K562 (cell line): ENCODE data around the gene PPFIA1. TPM values are rescaled to one million over a fixed set of nuclear protein-coding genes. Genes with fewer than 3 reads are reported as not detected.

Experiments used
- ATAC-seq: fragments of 200-7000 bp; cut with Tn5 transposase; 3 replicates; pipeline ENCODE4 v1.9.1; 2020; ENCODE audit warnings: moderate library complexity
- BruUV-seq: library from RNA; stranded (reverse); fragments of 400-500 nt; replicated peaks from 2 replicates; lab custom pipeline; 2021; lab: Mats Ljungman, UMichigan
- CTCF ChIA-PET: fragments of 300-600 bp; formaldehyde crosslinking; extraction: SDS; loops from one replicate; lab custom pipeline; 2021; ENCODE audit warnings: low intra/inter-chr PET ratio; lab: Yijun Ruan, JAX
- POLR2A ChIA-PET: fragments of 300-600, 350-650 bp; sonication (Branson Sonifier 250); formaldehyde crosslinking; extraction: SDS; loops from one replicate; lab custom pipeline; 2021; ENCODE audit warnings: antibody characterized with exemption, inconsistent platforms; lab: Yijun Ruan, JAX
- DNase-seq, 4 experiments: peaks; one replicate each; pipeline versions ENCODE4 v3.0.0 to v3.0.0-alpha.2; 2011 to 2018; ENCODE audit warnings: low spot score in 3 of 4, mixed read lengths in 3 of 4; ENCODE audit errors: extremely low read depth in 1 of 4
- FAIRE-seq: peaks from 2 replicates; lab custom pipeline; 2011; peaks lifted over from hg19 to GRCh38; lab: Jason Lieb, UNC
- H2AFZ ChIP-seq: 2 replicates; pipeline ENCODE4 v1.6.0; 2011; ENCODE audit warnings: low read depth, low read length, control low read depth, inconsistent platforms
- H3K27ac ChIP-seq: fragments of 200-600 bp; 3 replicates; pipeline ENCODE4 v1.8.0; 2011; ENCODE audit warnings: low read depth, mild to moderate bottlenecking, control low read depth, inconsistent platforms, low read length, moderate library complexity, mixed read lengths; ENCODE audit errors: extremely low read depth
- H3K27me3 ChIP-seq, 2 experiments: fragments of 300-600 bp in 1 of 2; 2 replicates in 1 of 2; 3 replicates in 1 of 2; pipeline versions ENCODE4 v1.6.0 to v1.8.0; 2011; ENCODE audit warnings: inconsistent platforms in 2 of 2, low read length in 2 of 2, mild to moderate bottlenecking in 1 of 2, mixed read lengths in 1 of 2, moderate library complexity in 1 of 2; ENCODE audit not compliant: control insufficient read depth in 2 of 2, insufficient read depth in 2 of 2
- H3K36me3 ChIP-seq: fragments of 300-600 bp; 3 replicates; pipeline ENCODE4 v1.8.0; 2011; ENCODE audit warnings: mild to moderate bottlenecking, low read length, inconsistent platforms; ENCODE audit not compliant: control insufficient read depth, insufficient read depth
- H3K4me1 ChIP-seq, 2 experiments: fragments of 200-600 bp in 1 of 2; replicated peaks in 1 of 2; 2 replicates in 1 of 2; 3 replicates in 1 of 2; pipeline versions ENCODE4 v1.5.1 to v1.8.0; 2011; ENCODE audit warnings: inconsistent platforms in 2 of 2, low read length in 2 of 2, mild to moderate bottlenecking in 1 of 2, mixed read lengths in 1 of 2, moderate library complexity in 1 of 2; ENCODE audit not compliant: control insufficient read depth in 2 of 2, insufficient read depth in 2 of 2
- H3K4me2 ChIP-seq: 2 replicates; pipeline ENCODE4 v1.6.1; 2011; ENCODE audit warnings: low read length, control low read depth, inconsistent platforms, mixed read lengths; ENCODE audit not compliant: insufficient read depth
- H3K4me3 ChIP-seq: fragments of 200-600 bp; sonication (generic), shearing (Covaris generic); 2 replicates; pipeline ENCODE4 v1.5.1; 2016; ENCODE audit warnings: control low read depth, inconsistent platforms
- H3K79me2 ChIP-seq: fragments of 200-600 bp; 3 replicates; pipeline ENCODE4 v1.8.0; 2011; ENCODE audit warnings: low read length, inconsistent platforms; ENCODE audit not compliant: control insufficient read depth, insufficient read depth
- H3K9ac ChIP-seq, 2 experiments: 2 replicates each; pipeline versions ENCODE4 v1.6.0 to v1.6.1; 2011; ENCODE audit warnings: low read depth in 2 of 2, low read length in 2 of 2, control low read depth in 1 of 2, inconsistent platforms in 1 of 2, mild to moderate bottlenecking in 1 of 2, mixed read lengths in 1 of 2; ENCODE audit not compliant: insufficient read depth in 1 of 2
- H3K9me1 ChIP-seq: one replicate; pipeline ENCODE4 v1.6.0; 2011; ENCODE audit warnings: inconsistent platforms, mild to moderate bottlenecking, low read length, moderate library complexity; ENCODE audit not compliant: control insufficient read depth, insufficient read depth
- H3K9me3 ChIP-seq: replicated peaks from 2 replicates; pipeline ENCODE4 v1.5.1; 2011; ENCODE audit warnings: low read depth, low read length, inconsistent platforms; ENCODE audit not compliant: control insufficient read depth, insufficient read depth
- H4K20me1 ChIP-seq: replicated peaks from 2 replicates; pipeline ENCODE4 v1.6.1; 2011; ENCODE audit warnings: low read length, inconsistent platforms, mixed read lengths; ENCODE audit not compliant: control insufficient read depth, insufficient read depth
- BRCA1 ChIP-seq, 2 experiments: fragments of 450-650 bp in 1 of 2; sonication (generic) in 1 of 2; formaldehyde crosslinking in 1 of 2; IDR thresholded peaks; 2 replicates each; pipeline versions ENCODE4 v1.5.0 to v1.6.1; 2017 to 2020; ENCODE audit warnings: mild to moderate bottlenecking in 1 of 2, missing genetic modification reagents in 1 of 2
- DDX20 ChIP-seq: fragments of 450-650 bp; IDR thresholded peaks from 2 replicates; pipeline ENCODE4 v1.6.1; 2016; ENCODE audit warnings: missing genetic modification characterization, low read depth, mild to moderate bottlenecking, missing compliant biosample characterization, moderate library complexity
- FOXK2 ChIP-seq, 2 experiments: fragments of 450-650 bp; IDR thresholded peaks in 1 of 2; conservative IDR thresholded peaks in 1 of 2; 2 replicates each; pipeline ENCODE4 v1.6.1; 2016; ENCODE audit warnings: low read depth in 2 of 2, mild to moderate bottlenecking in 1 of 2
- GTF2E2 ChIP-seq: fragments of 200-800 bp; sonication (Bioruptor generic); IDR thresholded peaks from 2 replicates; pipeline ENCODE4 v1.6.1; 2016; ENCODE audit warnings: missing genetic modification characterization, missing compliant biosample characterization
- KLF13 ChIP-seq: fragments of 450-650 bp; IDR thresholded peaks from 2 replicates; pipeline ENCODE4 v1.6.1; 2016; ENCODE audit warnings: missing genetic modification characterization, low read depth, mild to moderate bottlenecking, missing compliant biosample characterization, moderate library complexity, borderline replicate concordance
- MTA1 ChIP-seq: fragments of 450-650 bp; IDR thresholded peaks from 2 replicates; pipeline ENCODE4 v1.6.1; 2017; ENCODE audit warnings: borderline replicate concordance
- POLR2AphosphoS2 ChIP-seq: IDR thresholded peaks from 2 replicates; pipeline ENCODE4 v1.6.1; 2012; ENCODE audit warnings: low read length, improper control_type of control experiment
- PRDM10 ChIP-seq: fragments of 450-650 bp; IDR thresholded peaks from 2 replicates; pipeline ENCODE4 v1.6.1; 2018; ENCODE audit not compliant: partially characterized antibody
- STAG1 ChIP-seq: sonication (generic); formaldehyde crosslinking; IDR thresholded peaks from 2 replicates; pipeline ENCODE4 v1.5.0; 2020; ENCODE audit warnings: missing genetic modification reagents, borderline replicate concordance
- STAT5B ChIP-seq: fragments of 250-450 bp; sonication (Bioruptor Pico); IDR thresholded peaks from 2 replicates; pipeline ENCODE4 v1.8.0; 2021; ENCODE audit warnings: mild to moderate bottlenecking, inconsistent platforms
- ZBTB5 ChIP-seq: fragments of 450-650 bp; IDR thresholded peaks from 2 replicates; pipeline ENCODE4 v1.6.1; 2017; ENCODE audit warnings: antibody characterized with exemption
- ZKSCAN8 ChIP-seq: fragments of 200-800 bp; sonication (Bioruptor generic); IDR thresholded peaks from 2 replicates; pipeline ENCODE4 v1.6.1; 2016; ENCODE audit warnings: missing genetic modification characterization, missing compliant biosample characterization
- ZNF140 ChIP-seq: fragments of 250-450 bp; sonication (Bioruptor Pico); IDR thresholded peaks from 2 replicates; pipeline ENCODE4 v1.8.0; 2021; ENCODE audit warnings: moderate library complexity, mild to moderate bottlenecking, inconsistent platforms
- ZNF184 ChIP-seq: sonication (generic); formaldehyde crosslinking; IDR thresholded peaks from 2 replicates; pipeline ENCODE4 v1.5.0; 2020; ENCODE audit warnings: missing genetic modification reagents
- ZNF239 ChIP-seq: fragments of 250-450 bp; sonication (Bioruptor Pico); IDR thresholded peaks from 2 replicates; pipeline ENCODE4 v1.4.0; 2020; ENCODE audit warnings: mild to moderate bottlenecking
- ZNF507 ChIP-seq: conservative IDR thresholded peaks from 2 replicates; pipeline ENCODE4 v1.6.1; 2017; ENCODE audit warnings: missing genetic modification characterization, missing compliant biosample characterization
- ZNF695 ChIP-seq: fragments of 450-650 bp; formaldehyde crosslinking; IDR thresholded peaks from 2 replicates; pipeline ENCODE4 v1.4.0; 2020; ENCODE audit warnings: mild to moderate bottlenecking, moderate library complexity
- ZNF77 ChIP-seq: fragments of 250-450 bp; sonication (Bioruptor Pico); IDR thresholded peaks from 2 replicates; pipeline ENCODE4 v1.5.0; 2020
- WGBS: fragments of 100-300 bp; shearing (Covaris generic); methylation state at CpG from one replicate; pipeline ENCODE4 v1.1.6; 2016; ENCODE audit warnings: low coverage, mixed read lengths; ENCODE audit not compliant: insufficient coverage; ENCODE audit errors: missing lambda C conversion rate; 5-methylcytosine and 5-hydroxymethylcytosine counted together
- in situ Hi-C: fragments of 300-500 bp; cut with MboI; formaldehyde crosslinking; loops from 4 replicates; pipeline ENCODE4 v1.15.0; 2018; ENCODE audit warnings: inconsistent platforms, mixed read lengths
- intact Hi-C: fragments of 100-400 bp; cut with micrococcal nuclease; formaldehyde crosslinking; loops from 2 replicates; pipeline ENCODE4 v1.14.2; 2022
- polyA plus RNA-seq, 8 experiments: library from polyadenylated mRNA; depleted of rRNA in 4 of 8; stranded (reverse) in 5 of 8; unstranded in 3 of 8; fragments of >200 nt; fragmentation: Nextera tagmentation in 2 of 8; fragmentation: Illumina TruSeq in 1 of 8; extraction: Ambion mirVana in 2 of 8; extraction: Trizol in 1 of 8; gene quantifications; 2 replicates each; pipeline versions ENCODE4 v1.2.1 to v1.2.3, GENCODE V29; 2011 to 2014; ENCODE audit warnings: inconsistent platforms in 1 of 8, missing spikeins in 1 of 8
- total RNA-seq, 7 experiments: library from RNA; depleted of rRNA in 6 of 7; stranded (reverse); fragments of >200 nt in 6 of 7; fragmentation: Illumina TruSeq in 2 of 7; extraction: Trizol in 2 of 7; gene quantifications; 2 replicates each; pipeline versions ENCODE4 v1.2.1 to v1.2.3, GENCODE V29; 2011 to 2021; ENCODE audit warnings: low replicate concordance in 1 of 7

Gene PPFIA1
- total and polyA plus RNA-seq, 9 of the 15 experiments (the other 6 are each of a cell fraction or from before 2014, with no cell fraction given): 9.9 to 41.5 (median 28.5) TPM

DNA sequence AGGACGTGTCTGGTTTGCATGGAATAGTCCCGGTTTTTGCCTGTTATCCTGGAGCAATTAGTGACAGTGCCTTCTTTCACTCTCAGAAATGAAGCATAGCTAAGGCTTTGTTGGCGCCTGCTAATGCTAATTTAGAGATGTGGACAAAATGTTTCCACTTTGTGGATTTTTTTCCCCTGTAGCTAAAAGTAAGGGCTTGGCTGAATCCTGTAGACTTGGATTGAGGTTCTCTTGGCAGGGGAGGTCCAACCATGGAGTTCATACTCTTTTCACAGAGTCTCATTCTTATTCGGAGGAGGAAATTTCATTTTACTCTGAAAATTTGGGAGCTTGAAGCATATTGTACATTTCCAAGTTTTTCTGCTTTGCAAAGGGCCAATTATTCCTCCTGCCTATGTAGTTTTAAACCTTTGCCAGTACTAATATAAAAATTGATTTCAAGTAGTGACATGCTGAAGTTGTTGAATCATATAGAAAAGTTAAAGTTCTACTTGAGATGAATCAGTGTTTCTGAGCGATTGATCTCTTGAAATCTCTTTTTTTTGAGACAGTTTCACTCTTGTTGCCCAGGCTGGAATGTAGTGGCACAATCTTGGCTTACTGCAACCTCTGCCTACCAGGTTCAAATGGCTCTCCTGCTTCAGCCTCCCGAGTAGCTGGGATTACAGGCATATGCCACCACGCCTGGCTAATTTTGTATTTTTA is 20.0 kb downstream of the PPFIA1 start:
- Histone ChIP-seq H3K9me1 (no peaks in the 10 kb centered on the region), H3K9ac (no peak overlapping the region), H3K27ac (no peak overlapping the region), H3K79me2 (peaks cover 8% of the 10 kb centered on the region), H2AFZ (no peak overlapping the region), H3K4me3 (no peak overlapping the region), H3K9me3 (no peaks in the 10 kb centered on the region), H3K4me1 (no peaks in the 10 kb centered on the region; a peak in 1 of 5 replicates), H3K36me3 (peaks cover 60% of the 10 kb centered on the region; the same call in 2 of the 3 replicates), H3K27me3 (no peaks in the 10 kb centered on the region), H4K20me1 (no peaks in the 10 kb centered on the region; the same call in 1 of the 2 replicates), H3K4me2 (no peak overlapping the region)
- WGBS: 90% methylated on average over 7 of the region's 7 CpGs
- TF ChIP-seq GTF2E2 (tag) (no peak), ZNF140 (CRISPR knock-in tag) (no peak), KLF13 (no peak), ZNF507 (tag) (no peak), ZKSCAN8 (CRISPR knock-in tag) (no peak), STAG1 (CRISPR knock-in tag) (no peak), ZNF184 (CRISPR knock-in tag) (no peak), ZBTB5 (no peak), MTA1 (no peak), POLR2AphosphoS2 (no peak), PRDM10 (no peak), BRCA1 (IDR thresholded peaks at IDR 0.05) (no peak), BRCA1 (CRISPR knock-in tag; IDR thresholded peaks at IDR 0.05) (no peak), STAT5B (CRISPR knock-in tag) (no peak), FOXK2 (conservative IDR thresholded peaks at IDR 0.05 in 1 of 2, IDR thresholded peaks at IDR 0.05 in 1 of 2; ENCODE audit: low read depth in 2 of 2) (no peak), ZNF239 (CRISPR knock-in tag) (no peak), ZNF695 (CRISPR knock-in tag) (no peak), ZNF77 (CRISPR knock-in tag) (no peak), DDX20 (no peak)
- ATAC-seq (no peak), DNase-seq (no peak), FAIRE-seq (no peak)
- ChIA-PET POLR2A (interaction anchor here (0.9 to 1.0 kb wide), 2 partner anchors 9 to 23 kb away, joined by 3 to 5 read pairs; no protein-coding TSS in a partner anchor), CTCF (no interaction called here)
- no TSS peak for BruUV-seq
- intact Hi-C loops (no loop called here), in situ Hi-C loops (no loop called here)
